Neural progenitor cell (in vitro differentiated cells): Measurements from ENCODE around the gene TGFB1.

Experiments
- CTCF ChIP-seq: fragments of 200-600 bp; sonication (generic); IDR thresholded peaks from 2 replicates; pipeline ENCODE4 v1.5.1; 2017; ENCODE audit warnings: antibody characterized with exemption, mild to moderate bottlenecking
- EZH2 ChIP-seq: fragments of 200-600 bp; sonication (generic); IDR thresholded peaks from 2 replicates; pipeline ENCODE4 v1.6.1; 2017; ENCODE audit warnings: antibody characterized with exemption, mild to moderate bottlenecking, moderate library complexity
- EZH2phosphoT487 ChIP-seq: fragments of 200-600 bp; sonication (generic); IDR thresholded peaks from 2 replicates; pipeline ENCODE4 v1.6.1; 2017; ENCODE audit warnings: antibody characterized with exemption

GRCh38 chr19:41350735-41351338 lies 2.9 kb downstream of the TGFB1 start:
- no peak for TF ChIP-seq EZH2phosphoT487
- TF ChIP-seq CTCF = no peak
- TF ChIP-seq EZH2 = no peak
